ENCODE results near the gene THRA. TPM values are rescaled to one million over a fixed set of nuclear protein-coding genes. Genes with fewer than 3 reads are reported as not detected.

Gene THRA
- total and polyA plus RNA-seq, 12 donors, result 29.8 to 102 (median 67.1) TPM

DNA sequence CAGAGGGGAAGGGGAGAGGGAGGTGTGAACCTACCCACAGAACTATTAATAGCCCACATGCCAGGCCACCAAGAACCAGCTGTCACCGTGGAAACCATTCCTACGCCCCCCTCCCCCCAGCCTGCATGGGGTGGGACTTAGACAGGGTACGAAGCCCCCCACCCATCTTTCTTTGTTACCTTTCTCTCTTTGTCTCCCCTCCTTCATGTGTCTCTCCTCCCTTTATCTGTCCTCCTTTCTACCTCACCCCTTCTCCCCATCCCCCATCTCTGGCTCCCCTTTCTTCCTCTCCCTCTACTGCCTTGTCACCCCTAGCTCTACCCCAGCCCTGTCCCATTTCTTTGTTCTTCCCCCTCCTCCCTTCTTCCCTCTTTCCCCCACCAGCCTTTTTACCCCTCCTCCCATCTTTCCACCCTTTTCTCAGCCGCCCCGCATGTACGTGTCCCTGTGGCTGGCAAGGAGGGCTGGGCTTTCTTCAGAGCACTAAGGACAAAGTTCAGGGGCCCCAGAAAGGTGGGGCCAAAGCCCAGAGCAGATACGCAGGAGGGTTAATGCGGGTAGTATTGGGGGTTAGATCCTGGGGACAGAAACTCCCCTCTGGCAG lies 8.0 kb downstream of the THRA start:
- Histone ChIP-seq H3K9me3 (no peaks in the 10 kb centered on the region), H3K36me3 (peaks cover 0 to 19% (median 8%) of the 10 kb centered on the region in 9 donors), H3K4me3 (peak overlapping the region in 6 of 10 donors; percentile 3 to 48 (median 36)), H3K4me1 (peaks cover 63 to 99% (median 93%) of the 10 kb centered on the region in 9 donors), H3K27me3 (no peaks in the 10 kb centered on the region), H3K27ac (peak overlapping the region; percentile 82 to 99 (median 90))
- peak in 1 of 2 donors; percentile 7 for DNase-seq
- WGBS, 2 donors, result 32 to 35% methylated on average over 8 of the region's 8 CpGs
- ATAC-seq, result no peak
- intact Hi-C loops (cut with DNase I), result no loop called here
- TF ChIP-seq, protein P1, sequence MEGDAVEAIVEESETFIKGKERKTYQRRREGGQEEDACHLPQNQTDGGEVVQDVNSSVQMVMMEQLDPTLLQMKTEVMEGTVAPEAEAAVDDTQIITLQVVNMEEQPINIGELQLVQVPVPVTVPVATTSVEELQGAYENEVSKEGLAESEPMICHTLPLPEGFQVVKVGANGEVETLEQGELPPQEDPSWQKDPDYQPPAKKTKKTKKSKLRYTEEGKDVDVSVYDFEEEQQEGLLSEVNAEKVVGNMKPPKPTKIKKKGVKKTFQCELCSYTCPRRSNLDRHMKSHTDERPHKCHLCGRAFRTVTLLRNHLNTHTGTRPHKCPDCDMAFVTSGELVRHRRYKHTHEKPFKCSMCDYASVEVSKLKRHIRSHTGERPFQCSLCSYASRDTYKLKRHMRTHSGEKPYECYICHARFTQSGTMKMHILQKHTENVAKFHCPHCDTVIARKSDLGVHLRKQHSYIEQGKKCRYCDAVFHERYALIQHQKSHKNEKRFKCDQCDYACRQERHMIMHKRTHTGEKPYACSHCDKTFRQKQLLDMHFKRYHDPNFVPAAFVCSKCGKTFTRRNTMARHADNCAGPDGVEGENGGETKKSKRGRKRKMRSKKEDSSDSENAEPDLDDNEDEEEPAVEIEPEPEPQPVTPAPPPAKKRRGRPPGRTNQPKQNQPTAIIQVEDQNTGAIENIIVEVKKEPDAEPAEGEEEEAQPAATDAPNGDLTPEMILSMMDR (IDR thresholded peaks at IDR 0.05), result no peak

DNA sequence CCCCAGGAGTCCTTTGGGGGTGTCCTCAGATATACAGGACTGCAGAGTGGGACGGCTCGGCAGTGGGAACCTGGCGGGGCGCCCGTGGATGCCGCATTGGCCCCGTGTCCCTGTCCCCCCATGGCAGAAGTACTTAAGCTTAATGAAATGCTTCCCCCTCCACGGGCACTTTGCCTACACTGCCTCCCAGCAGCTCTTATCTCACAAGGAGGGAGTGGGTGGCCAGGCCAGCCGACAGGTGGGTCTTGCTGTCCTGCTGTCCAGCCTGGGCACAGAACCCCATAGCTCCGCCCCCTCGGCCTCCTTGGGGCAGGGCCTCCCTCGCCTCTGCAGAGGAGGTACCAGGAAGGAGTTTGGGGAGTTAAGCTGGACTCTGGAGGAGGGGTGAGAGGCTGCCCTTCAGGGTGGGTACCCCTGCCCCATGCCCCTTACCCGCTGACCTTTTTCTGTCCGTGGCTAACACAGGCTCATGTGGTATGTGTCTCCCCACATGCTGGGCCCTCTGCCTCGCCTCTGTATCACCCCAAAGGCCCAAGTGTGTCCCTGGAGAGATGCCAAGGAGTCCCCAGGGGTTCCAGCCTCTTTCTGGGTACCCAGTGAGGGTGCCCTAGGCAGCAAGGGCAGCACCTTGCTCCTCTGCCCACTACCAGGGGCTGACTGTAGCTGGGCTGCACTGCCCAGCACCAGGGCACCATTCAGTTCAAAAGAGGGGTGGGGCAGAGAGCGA lies 8.7 kb downstream of the THRA start:
- peak overlapping the region in 5 of 10 donors; percentile 28 to 48 (median 31) for H3K4me3 ChIP-seq

DNA sequence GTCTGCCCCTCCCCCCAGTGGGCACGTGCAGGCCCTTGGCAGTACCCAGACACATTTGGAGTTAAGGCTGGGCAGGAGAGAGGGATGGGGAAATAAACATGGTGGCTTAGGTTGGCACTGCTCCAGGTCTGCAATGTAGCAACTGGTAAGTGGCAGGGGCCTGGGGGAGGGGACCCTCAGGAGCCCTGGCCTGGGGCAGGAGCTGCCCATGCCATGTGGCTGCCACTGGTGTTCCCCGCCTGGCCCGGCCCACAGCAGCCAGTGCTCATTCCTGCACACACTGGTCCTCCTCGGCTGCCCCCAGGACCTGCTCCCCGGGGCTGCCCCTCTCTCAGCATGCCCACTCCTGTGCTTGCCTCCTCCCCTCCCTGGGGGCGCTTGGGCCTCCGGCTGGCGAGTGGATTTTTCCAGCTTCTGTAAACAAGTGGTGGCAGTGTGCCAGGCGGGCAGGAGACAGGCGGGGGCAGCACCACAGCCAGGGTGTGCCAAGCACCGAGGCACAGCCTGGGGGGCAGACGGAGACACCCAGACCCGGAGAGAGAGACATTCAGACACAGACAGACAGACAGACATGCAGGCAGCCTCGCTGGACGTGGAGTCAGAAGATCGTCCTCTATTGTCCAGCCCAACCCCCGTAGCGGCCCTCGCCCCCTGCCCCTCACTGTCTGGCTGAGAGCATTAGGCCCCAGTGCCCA lies 9.4 kb downstream of the THRA start:
- Histone ChIP-seq H3K27me3 (no peaks in the 10 kb centered on the region), H3K36me3 (peaks cover 0 to 26% (median 11%) of the 10 kb centered on the region in 9 donors), H3K27ac (peak overlapping the region; percentile 82 to 99 (median 90)), H3K4me1 (peaks cover 64 to 100% (median 96%) of the 10 kb centered on the region in 9 donors), H3K4me3 (peak overlapping the region in 5 of 10 donors; percentile 28 to 48 (median 31)), H3K9me3 (no peaks in the 10 kb centered on the region)
- intact Hi-C loops (cut with DNase I), result no loop called here
- TF ChIP-seq, protein P1 (IDR thresholded peaks at IDR 0.05), result no peak
- 5 to 10% methylated on average over 19 of the region's 19 CpGs for WGBS, 2 donors
- ATAC-seq (peak; percentile 0 to 57 (median 22)), DNase-seq (peak; percentile 67 to 76)

More for the DNA sequence above, 8.7 kb downstream of the THRA start:
- H3K9me3 ChIP-seq, result no peaks in the 10 kb centered on the region
- ATAC-seq, result peak in 2 of 8 donors; percentile 12 to 33
- intact Hi-C loops (cut with DNase I), result no loop called here
- WGBS, 2 donors, result 35 to 39% methylated on average over 16 of the region's 16 CpGs
- peaks cover 64 to 99% (median 94%) of the 10 kb centered on the region in 9 donors for H3K4me1 ChIP-seq
- TF ChIP-seq, protein P1 (IDR thresholded peaks at IDR 0.05), result no peak
- H3K27me3 ChIP-seq, result no peaks in the 10 kb centered on the region
- DNase-seq, result peak; percentile 57 to 68
- H3K27ac ChIP-seq, result peak overlapping the region; percentile 82 to 99 (median 90)
- peaks cover 0 to 19% (median 8%) of the 10 kb centered on the region in 9 donors for H3K36me3 ChIP-seq

DNA sequence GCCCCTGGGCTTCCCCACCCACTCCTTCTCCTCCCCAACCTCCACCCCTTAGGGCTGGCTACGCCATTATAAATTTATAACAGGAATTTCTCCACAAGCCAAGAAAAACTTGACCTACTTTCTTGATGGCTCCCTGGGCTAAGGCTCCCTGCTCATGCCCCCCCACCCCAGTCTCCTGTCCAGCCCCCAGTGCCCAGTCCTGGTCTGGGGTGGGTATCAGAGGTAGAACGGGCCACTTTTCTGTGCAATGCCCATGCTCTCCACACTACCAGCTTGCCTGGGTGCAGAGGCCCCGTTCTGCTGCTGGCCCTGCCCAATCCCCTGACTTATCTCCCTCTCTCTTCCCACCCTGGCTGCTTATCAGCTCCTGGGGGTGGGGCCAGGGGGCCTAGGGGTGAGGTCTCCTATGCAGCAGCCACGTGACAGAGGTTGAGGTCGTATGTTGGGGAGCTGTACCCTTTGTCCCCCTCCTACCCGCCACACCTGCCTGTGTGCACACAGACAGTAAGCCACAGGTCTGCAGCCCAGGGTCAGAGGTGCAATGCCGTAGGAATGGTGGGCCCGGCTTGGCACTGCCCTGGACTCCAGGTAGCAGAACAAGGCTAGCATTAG lies 10.1 kb downstream of the THRA start:
- Histone ChIP-seq H3K4me1 (peaks cover 64 to 99% (median 91%) of the 10 kb centered on the region in 9 donors), H3K27ac (peak overlapping the region; percentile 82 to 99 (median 90)), H3K4me3 (peak overlapping the region in 5 of 10 donors; percentile 28 to 48 (median 31)), H3K27me3 (no peaks in the 10 kb centered on the region), H3K9me3 (no peaks in the 10 kb centered on the region), H3K36me3 (peaks cover 0 to 32% (median 14%) of the 10 kb centered on the region in 9 donors)
- ATAC-seq, result peak in 1 of 8 donors; percentile 0
- TF ChIP-seq, protein P1 (IDR thresholded peaks at IDR 0.05), result no peak
- intact Hi-C loops (cut with DNase I), result no loop called here
- 26 to 34% methylated on average over 8 of the region's 8 CpGs for WGBS, 2 donors
- peak in 1 of 2 donors; percentile 22 for DNase-seq
